ENCODE results near the gene TIMP3.

DNA sequence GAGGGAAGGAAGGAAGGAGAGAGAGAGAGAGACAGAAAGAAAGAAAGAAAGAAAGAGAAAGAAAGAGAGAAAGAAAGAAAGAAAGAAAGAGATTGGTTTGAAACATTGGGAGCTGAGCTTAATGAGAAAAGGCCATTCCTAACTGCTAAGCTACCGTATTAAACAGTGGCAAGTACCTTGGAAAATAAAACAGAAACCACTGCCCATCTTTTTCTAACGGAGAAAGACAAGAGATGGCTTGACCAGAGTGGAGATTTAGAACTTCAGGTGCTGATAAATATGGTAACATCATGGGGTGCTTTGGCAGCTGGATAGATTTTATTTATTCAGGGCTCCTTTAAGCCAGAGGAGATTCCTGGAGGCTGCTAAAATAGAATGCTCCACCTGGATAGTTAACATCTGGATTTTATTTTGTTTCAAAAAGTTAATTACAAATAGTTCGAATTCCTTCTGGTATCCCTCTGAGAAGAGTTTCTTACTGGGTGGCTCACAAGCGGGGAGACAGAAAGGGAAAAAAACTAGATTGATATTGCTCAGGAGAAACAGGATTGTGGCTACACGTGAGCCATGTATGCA, 12.9 kb downstream of the TIMP3 start:
- TF ChIP-seq EZH2 (optimal IDR thresholded peaks at IDR 0.05; ENCODE audit: low read depth, low read length) (no peak), EZH2phosphoT487 (IDR thresholded peaks at IDR 0.05; ENCODE audit: low read length) (no peak)
- TF ChIP-seq, protein P1, sequence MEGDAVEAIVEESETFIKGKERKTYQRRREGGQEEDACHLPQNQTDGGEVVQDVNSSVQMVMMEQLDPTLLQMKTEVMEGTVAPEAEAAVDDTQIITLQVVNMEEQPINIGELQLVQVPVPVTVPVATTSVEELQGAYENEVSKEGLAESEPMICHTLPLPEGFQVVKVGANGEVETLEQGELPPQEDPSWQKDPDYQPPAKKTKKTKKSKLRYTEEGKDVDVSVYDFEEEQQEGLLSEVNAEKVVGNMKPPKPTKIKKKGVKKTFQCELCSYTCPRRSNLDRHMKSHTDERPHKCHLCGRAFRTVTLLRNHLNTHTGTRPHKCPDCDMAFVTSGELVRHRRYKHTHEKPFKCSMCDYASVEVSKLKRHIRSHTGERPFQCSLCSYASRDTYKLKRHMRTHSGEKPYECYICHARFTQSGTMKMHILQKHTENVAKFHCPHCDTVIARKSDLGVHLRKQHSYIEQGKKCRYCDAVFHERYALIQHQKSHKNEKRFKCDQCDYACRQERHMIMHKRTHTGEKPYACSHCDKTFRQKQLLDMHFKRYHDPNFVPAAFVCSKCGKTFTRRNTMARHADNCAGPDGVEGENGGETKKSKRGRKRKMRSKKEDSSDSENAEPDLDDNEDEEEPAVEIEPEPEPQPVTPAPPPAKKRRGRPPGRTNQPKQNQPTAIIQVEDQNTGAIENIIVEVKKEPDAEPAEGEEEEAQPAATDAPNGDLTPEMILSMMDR (IDR thresholded peaks at IDR 0.05; ENCODE audit: low read length): no peak

Measured in MM.1S (cell line).